Medulla oblongata (tissue), 1 donor: ENCODE results near the gene CADM1.

Source experiments
- DNase-seq: peaks from one replicate; pipeline ENCODE4 v3.0.0-alpha.2; 2015; ENCODE audit errors: extremely low spot score

Gene CADM1

GRCh38 chr11:115126092-115126491 lies 378.1 kb downstream of the CADM1 start:
- no peak for DNase-seq

- no peak for DNase-seq
Measured at GRCh38 chr11:115124786-115125185, 379.4 kb downstream of the CADM1 start.

GRCh38 chr11:115123641-115124040 lies 380.6 kb downstream of the CADM1 start:
- no peak for DNase-seq

- no peak for DNase-seq
Measured at GRCh38 chr11:115122274-115122673, 381.9 kb downstream of the CADM1 start.
